Peyer's patch (tissue), 4 donors: ENCODE results near the gene CCDC74B.
"Not testable (repeated sequence)": the region's sequence is repeated elsewhere in the genome, so short reads cannot be mapped to it uniquely, and the experiment has no call there.

Experiments used
- CTCF ChIP-seq, 6 experiments: fragments of 450-650 bp in 4 of 6; fragments of 200-600 bp in 2 of 6; sonication (generic) in 1 of 6; IDR thresholded peaks; one replicate each; pipeline ENCODE4 v1.5.1; 2017 to 2019; ENCODE audit warnings: antibody characterized with exemption in 6 of 6, mild to moderate bottlenecking in 3 of 6, moderate library complexity in 1 of 6
- POLR2A ChIP-seq, 2 donors: fragments of 450-650 bp; IDR thresholded peaks; one replicate each; pipeline ENCODE4 v1.5.1; 2017; ENCODE audit warnings: antibody characterized with exemption in 2 of 2, mild to moderate bottlenecking in 2 of 2, moderate library complexity in 2 of 2

GRCh38 chr2:130138326-130138725, 6.6 kb downstream of the CCDC74B start:
- TF ChIP-seq POLR2A, CTCF (IDR thresholded peaks at IDR 0.05): not testable (repeated sequence)
